Body of pancreas (tissue), 4 donors: Measurements from ENCODE around the gene MTFMT. TPM values are rescaled to one million over a fixed set of nuclear protein-coding genes. Genes with fewer than 3 reads are reported as not detected.

Experiments used
- ATAC-seq: fragments of 150-250 bp; one replicate; pipeline ENCODE4 v1.9.1; 2016
- DNase-seq, 4 donors: peaks; one replicate each; pipeline ENCODE4 v3.0.0-alpha.2; 2019
- H3K27ac ChIP-seq, 4 donors: fragments of 200-600 bp; sonication (generic); 1 replicate in 3 of 4; 2 replicates in 1 of 4; pipeline versions ENCODE4 v1.5.1 to v1.6.1; 2016 to 2019; ENCODE audit warnings: mild to moderate bottlenecking in 1 of 4, mixed read lengths in 1 of 4, moderate library complexity in 1 of 4
- H3K27me3 ChIP-seq, 2 donors: fragments of 200-600 bp; sonication (generic); one replicate each; pipeline ENCODE4 v1.6.0; 2016; ENCODE audit warnings: mild to moderate bottlenecking in 1 of 2
- H3K36me3 ChIP-seq, 2 donors: fragments of 200-600 bp; sonication (generic); replicated peaks in 1 of 2; 2 replicates each; pipeline ENCODE4 v1.5.1; 2016; ENCODE audit warnings: low read depth in 2 of 2; ENCODE audit not compliant: insufficient read depth in 1 of 2
- H3K4me1 ChIP-seq: fragments of 200-600 bp; sonication (generic); one replicate; pipeline ENCODE4 v1.6.0; 2016
- H3K4me3 ChIP-seq, 2 donors: fragments of 200-600 bp; sonication (generic); 1 replicate in 1 of 2; 2 replicates in 1 of 2; pipeline ENCODE4 v1.5.1; 2016 to 2019
- H3K9me3 ChIP-seq, 3 donors: fragments of 200-600 bp; sonication (generic); 1 replicate in 2 of 3; 2 replicates in 1 of 3; pipeline ENCODE4 v1.5.1; 2016
- CTCF ChIP-seq, 7 experiments: fragments of 450-650 bp in 4 of 7; fragments of 200-600 bp in 3 of 7; sonication (generic) in 3 of 7; IDR thresholded peaks; one replicate each; pipeline ENCODE4 v1.5.1; 2016 to 2019; ENCODE audit warnings: antibody characterized with exemption in 7 of 7
- POLR2A ChIP-seq, 3 donors: fragments of 450-650 bp; IDR thresholded peaks; one replicate each; pipeline ENCODE4 v1.6.1; 2016; ENCODE audit warnings: antibody characterized with exemption in 3 of 3, mild to moderate bottlenecking in 2 of 3
- WGBS, 2 donors: methylation state at CpG; one replicate each; pipeline ENCODE4 v1.1.5; 2017; 5-methylcytosine and 5-hydroxymethylcytosine counted together
- intact Hi-C: fragments of 100-400 bp; cut with DNase I; formaldehyde crosslinking; loops from one replicate; pipeline ENCODE4 v1.15.1; 2023
- total RNA-seq, 2 donors: library from RNA; depleted of rRNA; stranded (reverse); fragments of >200 nt; gene quantifications; one replicate each; pipeline ENCODE4 v1.1.0, GENCODE V29; 2016

The MTFMT gene
- total RNA-seq, 2 donors from 2014 or later: 10.1 to 22.1 TPM

DNA sequence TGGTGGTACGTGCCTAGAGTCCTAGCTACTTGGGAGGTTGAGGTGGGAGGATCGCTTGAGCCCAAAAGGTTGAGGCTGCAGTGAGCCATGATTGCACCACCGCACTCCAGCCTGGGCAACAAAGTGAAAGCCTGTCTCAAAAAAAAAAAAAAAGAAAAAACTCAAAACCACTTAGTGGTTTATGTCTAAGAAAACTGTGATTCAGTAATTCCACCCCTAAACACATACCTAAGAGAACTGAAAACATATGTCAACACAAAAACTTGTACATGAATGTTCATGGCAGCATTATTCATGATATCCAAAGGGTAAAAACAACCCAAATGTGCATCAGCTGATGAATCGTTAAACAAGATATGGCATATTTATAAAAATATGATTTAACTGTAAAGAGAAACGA is 54.0 kb downstream of the MTFMT start:
- no peak for ATAC-seq

GRCh38 chr15:64970698-64971097 is 58.7 kb downstream of the MTFMT start:
- 83 to 90% methylated on average over 7 of the region's 7 CpGs for whole genome bisulfite sequencing, 2 donors
- DNase-seq (no peak), ATAC-seq (no peak)
- Histone ChIP-seq H3K9me3 (no peaks in the 10 kb centered on the region), H3K4me3 (no peak overlapping the region), H3K27ac (no peak overlapping the region), H3K27me3 (no peaks in the 10 kb centered on the region), H3K4me1 (no peaks in the 10 kb centered on the region), H3K36me3 (peaks cover 3 to 26% of the 10 kb centered on the region in 2 donors)
- intact Hi-C loops: no loop called here
- no peak for TF ChIP-seq POLR2A (IDR thresholded peaks at IDR 0.05)
- no peak for TF ChIP-seq CTCF (IDR thresholded peaks at IDR 0.05)

More for the DNA sequence above, 54.0 kb downstream of the MTFMT start:
- Histone ChIP-seq H3K4me1 (no peaks in the 10 kb centered on the region), H3K27me3 (no peaks in the 10 kb centered on the region), H3K27ac (no peak overlapping the region), H3K4me3 (no peak overlapping the region), H3K9me3 (no peaks in the 10 kb centered on the region), H3K36me3 (peaks cover 3 to 21% of the 10 kb centered on the region in 2 donors)
- TF ChIP-seq POLR2A (IDR thresholded peaks at IDR 0.05): no peak
- no peak for TF ChIP-seq CTCF (IDR thresholded peaks at IDR 0.05)
- DNase-seq: no peak
- intact Hi-C loops: no loop called here
- 82 to 85% methylated on average over 5 of the region's 5 CpGs for WGBS, 2 donors

DNA sequence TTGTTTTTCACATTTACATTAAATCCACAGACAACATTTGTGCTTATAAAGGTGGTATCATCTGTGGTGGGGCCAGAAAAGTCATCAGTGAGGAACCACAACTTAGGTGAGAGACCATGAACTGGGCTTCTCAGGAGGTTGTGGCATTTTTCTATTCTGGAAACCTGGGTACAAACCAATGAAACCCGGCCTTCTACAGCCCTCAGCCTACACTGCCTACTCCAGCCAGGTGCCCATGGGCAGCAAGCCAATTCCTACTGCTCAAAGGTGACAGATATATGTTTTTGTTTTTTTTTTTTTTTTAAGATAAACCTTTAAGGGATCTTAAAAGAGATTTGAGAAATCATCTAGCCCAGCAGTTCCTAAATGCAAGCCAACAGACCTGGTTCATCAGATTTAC is 60.0 kb downstream of the MTFMT start:
- no peaks in the 10 kb centered on the region for H3K4me1 ChIP-seq
- WGBS, 2 donors: 45 to 64% methylated on average over 1 of the region's 1 CpG
- H3K9me3 ChIP-seq: no peaks in the 10 kb centered on the region
- ATAC-seq (no peak), DNase-seq (peak in 1 of 4 donors; percentile 35)
- intact Hi-C loops: no loop called here
- no peaks in the 10 kb centered on the region for H3K27me3 ChIP-seq
- H3K36me3 ChIP-seq: peaks cover 3 to 36% of the 10 kb centered on the region in 2 donors
- TF ChIP-seq POLR2A (IDR thresholded peaks at IDR 0.05) (no peak), CTCF (IDR thresholded peaks at IDR 0.05) (no peak)
- H3K27ac ChIP-seq: no peak overlapping the region
- no peak overlapping the region for H3K4me3 ChIP-seq

- DNase-seq: no peak
- Histone ChIP-seq H3K9me3 (no peaks in the 10 kb centered on the region), H3K27me3 (no peaks in the 10 kb centered on the region), H3K36me3 (peaks cover 6 to 28% of the 10 kb centered on the region in 2 donors), H3K4me1 (no peaks in the 10 kb centered on the region), H3K4me3 (no peak overlapping the region), H3K27ac (no peak overlapping the region)
- intact Hi-C loops: no loop called here
- TF ChIP-seq POLR2A (IDR thresholded peaks at IDR 0.05) (no peak), CTCF (IDR thresholded peaks at IDR 0.05) (no peak)
- WGBS, 2 donors: 91 to 94% methylated on average over 5 of the region's 5 CpGs
- ATAC-seq: no peak
Observed at GRCh38 chr15:64961013-64961412, 68.4 kb downstream of the MTFMT start.

DNA sequence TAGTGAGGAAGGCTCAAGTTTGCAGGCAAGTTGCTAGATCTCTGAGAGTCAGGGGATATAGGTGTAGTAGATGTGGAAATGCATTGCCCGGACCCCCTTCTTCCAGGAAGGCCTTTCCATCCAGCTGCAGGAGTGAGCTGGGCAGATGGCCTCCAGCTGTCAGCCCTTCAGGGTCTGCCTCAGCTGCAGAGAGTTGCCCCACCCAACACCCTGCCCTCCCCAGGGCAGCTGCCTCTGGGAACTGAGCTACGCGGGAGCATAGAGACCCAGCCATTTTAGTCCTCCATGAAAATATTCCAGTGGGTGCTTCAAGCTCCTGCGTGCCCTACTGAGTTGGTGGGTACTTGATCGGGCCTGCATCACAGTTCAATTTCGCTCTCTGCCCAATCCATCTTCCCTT is 69.3 kb downstream of the MTFMT start:
- Histone ChIP-seq H3K4me3 (no peak overlapping the region), H3K27me3 (no peaks in the 10 kb centered on the region), H3K36me3 (peaks cover 6 to 25% of the 10 kb centered on the region in 2 donors), H3K9me3 (no peaks in the 10 kb centered on the region), H3K4me1 (no peaks in the 10 kb centered on the region), H3K27ac (no peak overlapping the region)
- intact Hi-C loops: no loop called here
- WGBS, 2 donors: 94 to 97% methylated on average over 6 of the region's 6 CpGs
- DNase-seq (no peak), ATAC-seq (no peak)
- TF ChIP-seq POLR2A (IDR thresholded peaks at IDR 0.05) (no peak), CTCF (IDR thresholded peaks at IDR 0.05) (no peak)
